Measurements from ENCODE around the gene NCKAP1.
"Not testable (repeated sequence)": the region's sequence is repeated elsewhere in the genome, so short reads cannot be mapped to it uniquely, and the experiment has no call there.

The NCKAP1 gene

DNA sequence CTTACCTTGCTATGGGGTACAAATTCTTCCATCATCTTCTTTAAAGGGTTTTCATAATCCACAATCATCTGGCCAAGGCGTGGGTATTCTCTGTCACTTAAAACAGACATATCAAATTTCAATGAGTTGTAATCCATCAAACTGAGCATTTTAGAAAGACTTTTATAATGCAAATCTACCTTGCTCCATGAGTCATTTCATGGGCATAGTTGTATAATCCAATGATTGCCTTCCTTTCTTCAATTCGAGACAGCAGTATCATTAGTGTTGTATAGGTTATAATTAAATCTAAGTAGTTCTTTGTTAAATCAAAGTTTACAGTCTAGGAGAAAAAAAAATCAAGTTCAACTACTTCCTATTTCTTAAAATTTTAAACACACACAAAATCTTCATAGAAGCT lies 36.3 kb downstream of the NCKAP1 start:
- DNase-seq = no peak

GRCh38 chr2:183000846-183001245 lies 37.4 kb downstream of the NCKAP1 start:
- no peak for DNase-seq

- DNase-seq = no peak
Observed at GRCh38 chr2:182999348-183000028, 38.8 kb downstream of the NCKAP1 start.

DNA sequence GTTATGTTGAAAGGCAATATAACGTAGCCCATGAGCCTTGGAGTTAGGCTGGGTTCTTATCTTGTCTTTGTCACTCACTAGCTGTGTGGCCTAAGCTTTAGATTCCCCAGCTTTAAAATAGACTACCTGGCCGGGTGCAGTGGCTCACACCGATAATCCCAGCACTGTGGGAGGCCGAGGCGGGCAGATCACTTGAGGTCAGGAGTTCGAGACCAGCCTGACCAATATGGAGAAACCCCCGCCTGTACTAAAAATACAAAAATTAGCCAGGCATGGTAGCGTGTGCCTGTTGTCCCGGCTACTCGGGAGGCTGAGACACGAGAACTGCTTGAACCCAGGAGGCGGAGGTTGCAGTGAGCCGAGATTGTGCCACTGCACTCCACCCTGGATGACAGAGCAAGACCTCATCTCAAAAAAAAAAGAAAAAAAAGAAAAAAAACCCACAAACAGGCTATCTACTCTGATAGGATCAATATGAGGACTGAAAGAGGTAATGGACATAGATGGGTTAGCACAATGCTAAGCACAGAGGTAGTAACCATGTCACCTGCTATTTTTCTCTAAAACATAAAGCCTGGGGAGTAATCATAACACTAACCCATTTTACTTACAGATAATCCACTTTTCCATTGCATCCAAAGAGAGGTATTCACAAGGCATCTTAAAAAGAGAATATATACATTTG lies 43.9 kb downstream of the NCKAP1 start:
- no peak for DNase-seq

DNA sequence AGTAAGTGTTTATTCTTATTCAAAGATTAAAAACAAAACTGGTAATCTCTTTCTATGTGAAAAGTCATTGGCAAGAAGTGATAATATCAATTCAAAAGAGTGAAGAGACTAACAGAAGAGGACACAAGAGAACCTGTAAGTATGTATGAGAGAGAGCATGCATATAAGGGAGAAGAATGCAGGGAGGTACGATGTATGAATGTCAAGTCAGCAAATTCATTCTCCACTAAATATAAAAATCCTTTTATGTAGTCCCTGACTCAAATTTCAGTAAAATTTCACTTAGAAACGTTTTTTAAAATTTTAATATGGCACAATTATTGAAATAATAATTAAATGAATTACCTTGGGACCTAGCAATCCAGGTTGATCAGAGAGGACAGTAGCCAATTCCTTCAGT lies 55.3 kb downstream of the NCKAP1 start:
- no peak for DNase-seq

- DNase-seq = not testable (repeated sequence)
Observed at GRCh38 chr2:182981475-182981874, 56.8 kb downstream of the NCKAP1 start.

- no peak for DNase-seq
Observed at GRCh38 chr2:182980652-182981051, 57.6 kb downstream of the NCKAP1 start.

- peak in 1 of 2 donors; percentile 61 for DNase-seq
Observed at GRCh38 chr2:182980115-182980514, 58.1 kb downstream of the NCKAP1 start.

GRCh38 chr2:182977463-182977862 lies 60.8 kb downstream of the NCKAP1 start:
- DNase-seq = no peak

DNA sequence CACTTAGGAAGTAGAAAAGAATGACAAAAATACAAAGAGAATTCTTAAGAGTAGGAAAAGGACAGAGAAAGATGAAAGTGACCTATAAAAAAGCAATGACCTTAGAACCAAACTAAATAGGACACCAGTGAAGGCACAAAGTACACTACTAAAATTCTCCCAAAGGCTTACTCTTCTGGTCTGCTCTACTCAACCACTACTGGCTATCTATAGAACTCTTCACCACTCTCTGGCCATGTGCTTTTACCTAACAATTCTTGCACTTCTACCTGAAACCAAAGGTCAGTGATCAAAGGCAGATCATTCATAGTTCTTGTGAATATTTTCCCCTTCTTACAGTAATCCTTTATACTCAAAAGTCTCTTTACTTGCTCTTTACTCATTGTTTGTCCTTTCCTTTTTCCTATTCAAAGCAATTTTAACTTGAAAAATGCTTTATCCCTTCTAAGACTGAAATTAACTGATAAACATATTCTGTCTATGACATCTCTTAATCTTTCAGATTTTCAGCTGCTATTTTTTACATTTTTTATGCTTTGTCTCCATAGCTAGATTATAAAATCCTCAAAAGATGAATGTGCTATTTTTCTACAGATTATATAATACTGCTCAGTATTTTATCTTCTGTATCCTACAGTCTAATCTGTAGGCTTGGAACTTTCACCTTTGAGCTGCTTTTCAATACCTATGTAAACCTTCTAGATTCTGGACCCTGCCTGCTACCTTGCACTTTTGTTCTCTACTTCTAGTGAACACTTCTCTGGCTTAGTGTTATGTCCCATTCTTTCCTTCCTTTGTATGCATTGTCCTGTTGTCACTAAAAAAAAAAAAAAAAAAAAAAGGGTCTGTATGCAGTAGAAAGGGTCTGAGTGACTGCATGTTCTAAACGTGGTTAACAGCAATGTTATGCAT lies 64.6 kb downstream of the NCKAP1 start:
- DNase-seq = no peak

DNA sequence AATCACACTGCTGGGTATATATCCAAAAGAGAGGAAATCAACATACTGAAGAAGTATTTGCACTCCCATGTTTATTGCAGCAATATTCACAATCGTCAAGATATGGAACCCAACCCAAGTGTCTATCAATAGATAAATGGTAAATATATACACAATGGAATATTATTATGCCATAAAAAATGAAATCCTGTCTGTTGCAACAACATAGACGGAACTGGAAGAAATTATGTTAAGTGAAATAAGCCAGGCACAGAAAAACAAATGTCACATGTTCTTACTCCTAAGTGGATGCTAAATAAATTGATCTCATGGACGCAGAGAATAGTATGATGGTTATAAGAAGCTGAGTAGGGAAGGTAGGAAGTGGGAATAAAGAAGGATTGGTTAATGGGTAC lies 65.7 kb downstream of the NCKAP1 start:
- no peak for DNase-seq

DNA sequence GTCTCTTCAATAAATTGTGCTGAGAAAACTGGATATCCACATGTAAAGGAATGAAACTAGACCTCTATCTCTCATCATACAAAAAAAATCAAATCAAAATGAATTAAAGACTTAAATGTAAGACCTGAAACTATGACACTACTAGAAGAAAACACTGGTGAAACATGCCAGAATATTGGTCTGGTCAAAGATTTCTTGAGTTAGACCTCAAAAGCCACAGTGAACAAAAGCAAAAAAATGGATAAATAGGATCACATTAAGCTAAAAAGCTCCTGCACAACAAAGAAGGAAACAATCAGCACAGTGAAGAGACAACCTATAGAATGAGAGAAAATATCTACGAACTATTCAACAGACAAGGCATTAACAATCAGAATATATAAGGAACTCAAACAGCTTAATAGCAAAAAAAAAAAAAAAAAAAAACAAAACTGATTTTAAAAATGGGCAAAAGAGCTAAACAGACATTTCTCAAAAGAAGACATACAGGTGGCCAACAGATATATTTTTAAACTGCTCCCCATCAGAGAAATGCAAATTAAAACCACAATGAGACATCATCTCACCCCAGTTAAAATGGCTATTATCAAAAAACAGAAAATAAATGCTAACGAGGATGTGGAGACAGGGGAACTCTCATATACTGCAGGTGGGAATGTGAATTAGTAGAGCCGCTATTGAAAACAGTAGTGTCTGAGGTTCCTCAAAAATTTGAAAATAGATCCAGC lies 66.3 kb downstream of the NCKAP1 start:
- DNase-seq = no peak

- no peak for DNase-seq
Observed at GRCh38 chr2:182970486-182970885, 67.8 kb downstream of the NCKAP1 start.

DNA sequence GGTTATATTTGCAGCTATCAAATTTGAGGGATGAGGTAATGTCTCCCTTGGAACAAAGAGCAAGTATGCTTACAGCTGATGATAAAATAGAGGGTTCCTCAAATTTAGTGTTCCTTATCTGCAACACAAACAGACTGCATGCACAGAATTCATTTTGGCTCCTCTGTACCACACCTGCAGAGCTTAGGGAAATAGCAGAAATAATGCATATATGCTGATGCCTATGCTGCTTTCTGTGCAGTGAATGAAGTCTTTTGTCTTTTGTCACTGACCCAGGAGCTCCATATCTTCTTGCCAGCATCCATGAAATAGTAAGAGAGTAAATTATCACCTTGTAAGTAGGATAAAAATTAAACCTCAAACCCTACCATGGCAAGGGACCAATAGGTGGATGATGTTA lies 69.8 kb downstream of the NCKAP1 start:
- DNase-seq = no peak

GRCh38 chr2:182966356-182966755 lies 71.9 kb downstream of the NCKAP1 start:
- DNase-seq = not testable (repeated sequence)

DNA sequence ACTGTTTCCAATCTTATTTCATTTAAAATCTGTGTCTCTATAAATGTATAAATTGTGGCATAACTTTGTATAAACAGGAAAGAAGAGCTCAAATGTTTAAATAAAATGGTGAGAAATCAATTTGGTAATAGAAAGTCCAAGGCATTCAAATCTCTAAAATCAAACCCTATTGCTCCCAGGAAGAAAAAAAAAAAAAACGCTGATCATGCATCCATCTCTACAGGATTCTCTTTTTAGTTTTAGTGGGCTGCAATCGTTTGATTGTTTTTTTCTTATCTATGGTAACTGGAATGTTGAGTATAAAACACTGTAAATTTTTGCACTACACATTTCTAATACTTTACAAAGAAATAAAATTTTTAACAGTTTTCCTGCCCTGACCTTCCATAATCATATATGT lies 75.6 kb downstream of the NCKAP1 start:
- no peak for DNase-seq

- not testable (repeated sequence) for DNase-seq
Observed at GRCh38 chr2:182960869-182961268, 77.4 kb downstream of the NCKAP1 start.

DNA sequence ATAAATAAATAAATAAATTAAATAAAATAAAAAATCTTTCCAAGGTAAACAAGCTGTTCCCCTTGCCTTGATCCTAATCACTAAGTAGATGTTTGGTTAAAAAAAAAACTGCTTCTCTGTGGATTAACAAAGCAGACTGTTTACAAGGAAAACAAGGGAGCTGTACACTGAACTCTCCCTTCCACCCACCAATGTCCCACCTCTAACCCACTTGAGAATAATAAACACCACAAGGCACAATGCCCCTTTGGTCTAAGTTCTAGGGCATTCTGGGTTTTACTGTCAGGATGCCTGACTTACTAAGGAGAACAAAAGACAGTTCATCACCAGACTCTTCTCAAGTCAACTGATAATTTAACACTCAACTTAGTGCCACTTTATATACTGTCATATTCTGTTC lies 83.5 kb downstream of the NCKAP1 start:
- DNase-seq = no peak

- DNase-seq = no peak
Observed at GRCh38 chr2:182952741-182953450, 85.4 kb downstream of the NCKAP1 start.

- DNase-seq = no peak
Observed at GRCh38 chr2:182951948-182952663, 86.2 kb downstream of the NCKAP1 start.

DNA sequence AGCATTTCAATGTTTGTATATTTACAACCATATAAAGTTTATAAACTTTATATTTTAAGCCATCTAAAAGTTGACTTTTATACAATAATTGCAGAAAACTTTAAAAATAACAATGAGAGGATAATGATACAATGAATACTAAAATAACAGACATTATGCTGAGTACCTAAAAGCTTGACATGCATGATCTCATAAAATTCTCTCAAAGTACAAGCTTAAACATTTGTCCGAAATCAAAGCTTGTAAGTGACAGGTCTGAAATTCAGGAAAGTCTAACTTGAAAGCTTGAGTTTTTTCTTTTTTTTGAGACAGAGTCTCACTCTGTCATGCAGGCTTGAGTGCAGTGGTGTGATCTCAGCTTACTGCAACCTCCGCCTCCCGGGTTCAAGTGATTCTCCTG lies 87.7 kb downstream of the NCKAP1 start:
- DNase-seq = no peak
